ENCODE results near the gene INCA1.

The INCA1 gene

DNA sequence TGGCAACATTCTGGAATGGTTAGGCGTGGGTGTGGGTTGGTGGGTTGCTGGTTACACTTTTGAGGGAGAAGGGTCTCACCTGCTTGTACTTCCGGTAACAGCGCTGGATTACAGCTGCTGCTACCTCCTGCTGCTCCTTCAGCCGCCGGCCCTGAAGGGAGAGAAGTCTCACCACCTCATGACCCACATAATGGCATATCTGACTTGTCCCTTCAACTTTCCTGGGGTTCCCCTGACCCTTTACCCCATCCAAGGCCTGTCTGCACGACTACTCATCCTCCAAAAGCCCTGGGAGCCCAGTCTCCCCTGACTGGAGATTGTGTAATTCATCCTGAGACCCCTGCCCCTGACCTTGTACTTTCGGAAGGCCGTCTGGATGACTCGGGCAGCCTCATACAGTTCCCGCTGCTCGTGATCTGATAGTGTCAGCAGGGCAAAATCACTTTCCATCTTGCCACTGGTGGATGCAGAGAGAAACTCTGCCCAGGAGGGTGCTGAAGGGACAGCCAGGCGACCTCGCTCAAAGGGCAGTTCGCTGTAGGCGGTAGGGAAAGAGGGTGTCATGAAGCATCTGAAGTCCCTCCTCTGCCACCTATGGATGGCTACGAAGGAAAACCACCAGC is 27.7 kb downstream of the INCA1 start:
- DNase-seq, result no peak

DNA sequence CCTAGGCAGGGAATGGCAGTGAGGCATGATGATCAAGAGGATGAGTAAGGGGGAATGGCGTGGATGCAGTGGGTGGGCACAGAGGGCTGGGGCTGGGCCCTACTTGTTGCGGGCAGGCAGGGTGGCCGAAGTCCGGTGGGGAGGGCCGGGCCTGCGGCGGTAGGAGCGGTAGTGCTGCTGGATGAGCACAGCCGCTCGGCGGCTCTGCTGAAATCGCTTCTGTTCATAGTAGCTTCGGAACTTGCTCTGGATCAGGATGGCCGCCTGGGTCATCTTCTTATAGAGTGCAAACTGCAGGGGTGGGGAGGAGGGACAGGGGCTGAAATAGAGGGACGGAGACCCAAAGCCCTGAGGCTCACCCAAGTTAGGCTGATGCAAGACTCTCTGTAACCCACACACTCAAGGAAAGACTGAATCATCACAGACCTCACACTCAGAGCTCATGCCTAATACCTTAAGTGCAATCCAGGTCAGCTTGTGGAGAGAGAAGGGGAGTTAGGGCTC is 28.2 kb downstream of the INCA1 start:
- DNase-seq, result no peak

DNA sequence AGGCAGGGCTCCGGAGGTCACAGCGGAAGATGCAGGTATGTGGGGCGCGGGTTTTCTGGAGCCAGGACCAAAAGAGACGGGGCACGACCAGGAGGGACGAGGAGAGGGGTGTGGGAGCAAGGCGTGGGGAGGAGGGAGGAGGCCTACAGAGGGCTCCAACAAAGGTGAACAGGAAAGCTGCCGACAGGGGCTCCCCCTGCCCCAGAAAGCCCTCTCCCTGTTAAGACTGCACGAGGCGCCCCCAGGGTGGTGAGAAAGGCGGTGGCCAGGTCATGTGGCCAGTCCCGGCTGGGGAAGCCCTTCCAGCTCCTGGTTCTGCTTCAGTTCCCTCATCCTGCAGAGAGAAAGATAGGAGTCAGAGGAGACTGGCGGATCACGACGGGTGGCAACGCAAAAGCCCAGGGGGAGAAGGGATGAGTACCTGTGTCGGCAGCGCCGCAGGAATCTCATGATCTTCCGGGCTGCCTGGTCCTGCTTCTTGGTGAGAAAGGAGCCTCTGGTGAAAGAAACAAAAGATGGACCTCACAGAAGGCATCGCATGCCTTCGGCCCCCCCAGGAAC is 28.8 kb downstream of the INCA1 start:
- no peak for DNase-seq

DNA sequence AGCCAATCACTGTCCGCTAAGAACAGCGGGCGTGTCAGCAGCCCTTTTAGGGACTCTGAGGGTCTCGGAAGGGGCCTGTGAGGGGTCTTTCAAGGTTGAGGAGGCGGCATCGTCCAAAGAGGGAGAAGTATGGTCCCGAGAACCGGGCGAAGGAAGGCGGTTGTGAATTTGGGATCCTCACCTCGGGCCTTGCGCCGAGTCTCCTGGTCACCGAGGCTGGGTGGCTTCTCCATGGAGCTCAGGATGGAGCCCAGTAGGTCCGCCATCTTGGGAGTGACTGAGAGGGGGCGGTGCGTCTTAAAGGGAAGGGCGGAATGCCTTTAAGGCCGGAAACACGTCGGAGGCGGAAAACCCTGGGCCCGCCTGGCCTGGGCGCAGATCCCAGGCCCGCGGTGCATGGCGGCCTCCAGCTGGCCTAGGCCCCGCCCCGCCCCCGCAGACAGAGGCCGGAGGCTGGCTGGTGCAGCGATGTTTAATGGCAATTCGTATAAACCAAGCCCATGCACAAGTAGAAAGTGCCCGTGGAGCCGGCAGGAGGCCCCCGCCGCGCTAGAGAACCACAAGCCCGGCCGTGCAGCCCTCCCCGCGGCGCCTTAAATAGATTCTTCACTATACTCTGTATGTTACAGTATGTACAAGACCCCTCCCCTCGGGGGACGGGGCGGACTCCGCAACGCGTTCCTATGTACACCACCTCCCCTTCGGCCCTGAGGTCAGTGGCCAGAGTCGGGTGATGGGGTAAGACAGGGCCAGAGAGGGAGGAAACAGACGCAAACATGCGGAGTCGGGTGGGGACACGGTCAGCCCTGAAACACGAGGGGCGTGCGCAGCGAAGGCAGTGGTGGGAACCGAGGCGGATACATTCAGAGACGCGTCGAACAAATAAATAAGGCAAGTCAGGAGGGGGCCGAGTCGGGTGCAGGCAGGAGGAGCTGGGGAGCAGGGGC is 29.5 kb downstream of the INCA1 start, which contains the start of gene SPAG7:
Gene SPAG7, minus strand, starts transcription at position 279 of the 947 bp plus-strand sequence. Its CDS starts 13 bp downstream, at position 266.
- peak; percentile 94 for DNase-seq

DNA sequence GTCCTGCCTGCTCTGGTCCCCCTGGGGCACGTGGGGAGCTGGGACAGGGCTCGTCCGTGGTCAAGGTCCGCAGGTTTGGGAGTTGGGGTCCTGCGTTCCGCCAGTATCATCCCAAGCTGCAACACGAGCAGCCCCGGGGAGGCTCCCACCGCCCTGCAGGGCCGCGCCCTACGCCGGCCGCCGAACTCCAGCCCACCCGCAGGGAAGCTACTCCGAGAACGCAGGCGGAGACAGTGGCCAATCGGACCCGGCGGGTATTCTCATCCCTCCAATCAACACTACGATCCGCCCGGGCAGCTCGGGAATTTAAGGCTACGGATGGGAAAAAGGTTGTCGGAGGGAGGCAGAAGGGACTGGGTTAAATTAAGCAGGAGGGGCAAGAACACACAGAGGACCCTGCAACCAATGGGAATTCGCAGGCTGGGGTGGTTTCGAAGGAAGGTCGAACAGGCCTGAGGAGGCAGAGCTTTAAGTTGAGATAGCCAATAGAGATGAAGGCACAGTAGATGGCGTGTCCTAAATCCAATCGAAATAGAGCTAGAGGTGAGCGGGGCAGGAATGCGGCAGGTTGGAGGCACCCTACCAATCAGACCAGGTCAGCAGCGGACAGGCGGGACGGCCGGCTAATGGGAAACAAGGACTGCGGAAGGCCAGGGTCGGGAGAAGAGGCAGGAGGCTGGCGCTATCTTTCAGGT is 30.3 kb downstream of the INCA1 start:
- peak; percentile 99 for DNase-seq

DNA sequence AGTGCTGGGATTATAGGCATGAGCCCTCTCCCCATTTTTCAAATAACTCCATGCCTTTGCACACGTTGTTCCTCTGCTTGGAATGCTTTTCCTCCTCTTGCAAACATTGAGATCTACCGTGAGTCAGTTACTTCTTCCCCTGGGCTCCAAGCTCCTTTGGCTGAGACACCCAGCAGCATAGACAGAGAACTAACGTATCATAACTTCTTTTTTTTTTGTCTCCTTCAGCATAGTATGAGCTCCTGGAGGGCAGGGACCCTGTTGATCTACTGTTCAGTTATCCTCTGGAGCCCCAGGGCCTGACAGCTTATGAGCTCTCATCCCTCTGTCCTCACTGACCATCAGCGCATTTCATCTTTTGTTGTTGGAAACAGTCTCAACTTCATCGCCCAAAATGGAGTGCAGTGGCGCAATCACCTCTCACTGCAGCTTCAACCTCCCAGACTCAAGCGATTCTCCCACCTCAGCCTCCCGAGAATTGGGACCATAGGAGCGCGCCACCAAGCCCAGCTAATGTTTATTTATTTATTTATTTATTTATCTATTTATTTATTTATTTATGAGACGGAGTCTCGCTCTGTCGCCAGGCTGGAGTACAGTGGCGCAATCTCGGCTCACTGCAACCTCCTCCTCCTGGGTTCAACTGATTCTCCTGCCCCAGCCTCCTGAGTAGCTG is 31.9 kb downstream of the INCA1 start:
- DNase-seq, result no peak

DNA sequence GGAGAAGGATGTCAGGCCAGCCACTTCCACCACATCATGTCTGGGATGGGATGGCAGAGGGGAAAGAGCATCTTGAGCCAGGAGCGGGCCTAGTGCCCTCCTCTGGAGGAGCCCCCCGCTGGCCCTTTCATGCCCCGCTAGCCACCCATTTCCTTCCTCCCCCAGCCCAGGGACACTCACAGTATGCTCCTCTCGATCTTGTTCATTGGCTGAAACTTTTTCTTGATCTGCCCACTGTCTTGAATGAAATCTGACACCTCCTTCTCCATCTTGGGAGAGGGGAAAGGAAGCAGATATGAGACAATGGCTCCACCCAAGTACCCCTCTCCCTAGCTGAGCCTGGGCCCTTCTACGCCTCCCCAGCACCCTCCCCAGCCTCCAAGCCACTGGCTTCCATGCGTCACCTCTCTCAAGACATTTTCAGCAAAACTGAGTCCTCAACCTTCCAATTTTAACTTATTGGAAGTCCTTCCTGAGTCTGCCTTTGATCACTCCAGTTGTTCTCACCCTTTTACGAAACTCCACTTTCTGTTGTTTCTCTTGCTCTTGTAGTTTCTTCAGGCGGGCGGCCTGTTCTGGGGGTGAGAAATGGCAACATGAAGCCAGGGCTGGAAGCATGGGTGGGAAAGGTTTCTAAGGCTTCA is 36.9 kb downstream of the INCA1 start:
- no peak for DNase-seq

DNA sequence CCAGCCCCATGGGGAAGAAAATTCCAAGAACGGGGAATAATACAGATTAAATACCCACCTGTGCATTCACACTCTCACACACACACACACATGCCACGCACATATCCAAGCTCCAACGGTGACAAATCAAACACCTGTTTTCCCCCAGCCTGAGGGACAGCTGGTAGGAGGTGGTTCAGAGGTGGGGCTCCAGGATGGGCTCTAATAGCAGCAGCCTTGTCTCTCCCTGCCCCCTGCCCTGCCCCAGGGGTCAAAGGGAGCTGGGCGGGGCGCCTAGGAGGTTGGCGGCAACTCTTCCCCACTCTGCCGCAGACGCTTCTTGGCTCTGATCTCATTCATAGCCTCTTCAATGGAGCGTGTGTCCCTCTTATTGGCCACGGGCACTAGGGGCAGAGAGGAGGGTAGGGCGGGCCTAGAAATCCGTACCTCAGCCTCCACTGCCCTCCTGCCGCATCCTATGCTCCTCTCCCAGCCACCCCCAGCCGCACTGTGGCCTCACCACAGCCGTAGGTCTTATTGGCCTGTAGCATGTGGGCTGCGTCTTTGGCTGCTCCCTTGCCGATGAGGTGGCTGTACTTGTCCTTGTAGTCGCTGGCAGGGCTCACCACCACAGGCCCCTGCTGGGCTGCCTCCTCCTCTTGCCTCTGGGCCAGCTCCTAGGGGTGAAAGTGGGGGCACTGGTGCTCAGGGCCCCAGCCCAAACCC is 37.9 kb downstream of the INCA1 start:
- no peak for DNase-seq

DNA sequence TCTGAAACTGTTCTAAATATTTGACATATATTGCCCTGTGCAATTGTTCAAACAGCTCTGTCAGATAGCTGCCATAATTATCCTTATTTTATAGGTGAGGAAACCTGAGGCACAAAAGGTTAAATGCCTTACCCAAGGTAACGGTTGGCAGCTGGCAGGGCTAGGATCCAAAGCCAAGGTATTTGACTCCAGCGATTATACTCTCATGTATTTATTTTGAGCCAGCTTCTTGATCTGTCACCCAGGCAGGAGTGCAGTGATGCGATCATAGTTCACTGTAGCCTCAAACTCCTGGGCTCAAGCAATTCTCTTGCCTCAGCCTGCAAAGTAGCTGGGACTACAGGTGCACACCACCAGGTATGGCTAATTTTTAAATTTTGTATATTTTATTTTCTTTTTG is 39.2 kb downstream of the INCA1 start:
- no peak for DNase-seq

DNA sequence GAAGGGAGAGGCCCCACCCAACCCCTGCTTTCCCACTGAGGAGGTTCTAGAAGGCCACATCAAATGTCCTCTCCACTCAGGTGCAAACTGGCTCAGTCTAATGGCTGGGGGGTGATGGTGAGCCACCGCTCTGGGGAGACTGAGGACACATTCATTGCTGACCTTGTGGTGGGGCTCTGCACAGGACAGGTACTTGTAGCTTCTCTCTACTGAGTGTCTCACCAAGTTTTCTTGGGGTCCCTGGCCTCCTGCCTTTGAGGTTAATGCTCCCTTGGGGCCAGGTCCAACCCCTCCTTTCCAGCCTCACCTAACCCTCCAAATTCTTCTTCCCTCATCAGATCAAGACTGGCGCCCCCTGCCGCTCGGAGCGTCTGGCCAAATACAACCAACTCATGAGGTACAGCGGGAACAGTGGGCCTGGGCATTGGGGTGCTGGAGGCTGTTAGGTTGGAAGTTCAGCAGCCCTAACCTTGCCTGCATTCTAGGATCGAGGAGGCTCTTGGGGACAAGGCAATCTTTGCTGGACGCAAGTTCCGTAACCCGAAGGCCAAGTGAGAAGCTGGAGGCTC is 40.7 kb downstream of the INCA1 start:
- DNase-seq, result no peak

DNA sequence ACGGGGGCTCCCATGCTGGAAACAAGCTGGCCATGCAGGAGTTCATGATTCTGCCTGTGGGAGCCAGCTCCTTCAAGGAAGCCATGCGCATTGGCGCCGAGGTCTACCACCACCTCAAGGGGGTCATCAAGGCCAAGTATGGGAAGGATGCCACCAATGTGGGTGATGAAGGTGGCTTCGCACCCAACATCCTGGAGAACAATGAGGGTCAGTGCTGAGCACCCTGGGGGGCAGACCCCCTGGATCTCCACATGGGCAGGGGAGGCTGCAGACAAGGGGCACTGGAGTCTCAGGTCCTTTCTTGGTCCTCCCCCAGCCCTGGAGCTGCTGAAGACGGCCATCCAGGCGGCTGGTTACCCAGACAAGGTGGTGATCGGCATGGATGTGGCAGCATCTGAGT is 42.2 kb downstream of the INCA1 start:
- DNase-seq, result no peak

DNA sequence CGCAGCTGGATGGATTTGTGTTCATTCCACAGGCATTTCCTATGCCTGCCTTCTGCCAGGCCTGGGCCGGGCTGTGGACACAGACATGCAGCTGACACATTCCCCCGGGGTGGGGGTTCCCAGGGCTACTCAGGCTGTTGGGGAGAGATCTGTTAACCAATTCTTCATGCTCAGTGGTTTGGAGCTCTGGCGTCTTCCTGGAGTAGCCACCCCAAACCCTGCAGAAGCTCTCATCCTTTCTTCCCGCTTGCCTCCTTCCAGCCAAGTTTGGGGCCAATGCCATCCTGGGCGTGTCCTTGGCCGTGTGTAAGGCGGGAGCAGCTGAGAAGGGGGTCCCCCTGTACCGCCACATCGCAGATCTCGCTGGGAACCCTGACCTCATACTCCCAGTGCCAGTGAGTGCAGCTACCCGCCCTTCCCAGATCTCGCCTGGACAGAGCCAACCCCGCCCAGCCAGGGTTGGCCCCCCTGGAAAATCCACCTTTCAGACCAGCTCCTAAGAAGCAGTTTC is 43.8 kb downstream of the INCA1 start:
- DNase-seq, result no peak

DNA sequence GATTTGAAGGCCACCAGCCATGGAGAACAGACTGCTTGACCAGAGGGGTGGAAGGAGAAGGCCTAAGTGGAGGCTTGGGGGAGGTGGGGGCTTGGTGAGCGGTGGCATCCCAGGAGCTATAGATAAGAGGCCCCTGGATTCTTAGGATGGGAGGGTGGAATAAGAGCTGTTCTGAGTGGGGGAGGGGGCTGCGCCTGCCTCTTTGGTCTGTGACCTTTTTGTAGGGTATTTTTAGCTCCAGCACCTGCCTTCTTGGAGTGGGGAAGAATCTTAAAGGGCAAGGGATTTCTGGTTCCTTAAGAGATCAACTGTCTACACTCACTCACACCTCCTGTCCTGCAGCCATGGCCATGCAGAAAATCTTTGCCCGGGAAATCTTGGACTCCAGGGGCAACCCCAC is 45.8 kb downstream of the INCA1 start:
- DNase-seq, result no peak

DNA sequence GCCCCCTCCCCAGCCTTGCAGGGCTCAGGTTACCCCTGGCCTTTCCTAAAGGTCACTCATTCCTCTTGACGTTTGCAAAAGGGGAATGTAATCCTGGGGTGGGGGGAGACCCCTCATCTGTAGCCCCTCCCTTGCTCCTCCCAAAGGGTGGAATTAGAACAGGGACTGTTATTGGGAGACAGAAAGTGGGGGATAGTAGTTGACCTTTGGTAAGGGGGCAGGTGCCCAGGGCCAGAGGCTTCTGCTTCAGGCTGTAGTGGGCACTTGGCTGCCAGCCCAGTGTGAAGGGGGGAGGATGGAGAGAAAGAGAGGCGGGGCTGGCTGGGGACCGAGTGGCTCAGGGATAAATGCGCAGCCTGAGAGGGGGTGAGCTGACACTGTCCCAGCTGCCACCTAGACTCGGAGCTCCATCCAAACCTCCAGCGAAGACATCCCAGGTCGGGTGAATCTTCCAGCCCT is 46.5 kb downstream of the INCA1 start, which contains the start of gene ENO3:
Gene ENO3, plus strand, starts transcription at position 374 of the 459 bp plus-strand sequence. CDS start 711 bp downstream, outside the sequence.
- DNase-seq, result peak; percentile 54

DNA sequence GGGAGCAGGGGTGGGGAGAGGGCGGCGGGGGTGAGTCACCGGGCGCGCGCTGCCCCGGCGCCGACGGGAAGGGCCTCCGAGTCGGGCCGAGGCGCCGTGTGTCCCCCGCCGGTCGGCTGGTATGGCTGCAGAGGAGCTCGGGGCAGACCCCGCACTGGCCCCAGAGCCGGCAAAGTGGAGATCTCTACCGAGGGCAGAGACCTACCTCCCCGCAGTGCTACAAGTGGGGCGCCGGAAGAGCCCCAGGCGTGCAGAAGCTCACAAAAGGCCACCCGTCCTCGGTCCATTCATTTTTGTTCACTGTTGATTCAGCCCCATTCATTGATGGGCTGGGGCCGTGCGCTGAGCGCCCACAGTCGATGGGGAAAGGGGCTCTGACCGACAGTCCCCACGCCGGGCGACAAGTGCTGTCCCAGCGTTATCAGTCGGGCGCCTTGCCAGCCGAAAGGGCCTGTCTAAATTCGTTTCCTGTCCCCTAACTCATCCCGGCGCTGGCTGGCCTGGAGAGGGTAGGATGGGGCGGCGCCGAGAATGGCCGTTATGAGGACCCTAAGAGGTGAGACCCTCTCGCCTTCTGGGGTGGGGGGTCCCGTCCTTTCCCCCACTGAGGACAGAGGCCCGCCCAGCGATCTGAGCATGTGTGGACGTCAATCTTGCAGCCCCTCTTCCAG is 47.1 kb downstream of the INCA1 start:
- peak; percentile 22 for DNase-seq

DNA sequence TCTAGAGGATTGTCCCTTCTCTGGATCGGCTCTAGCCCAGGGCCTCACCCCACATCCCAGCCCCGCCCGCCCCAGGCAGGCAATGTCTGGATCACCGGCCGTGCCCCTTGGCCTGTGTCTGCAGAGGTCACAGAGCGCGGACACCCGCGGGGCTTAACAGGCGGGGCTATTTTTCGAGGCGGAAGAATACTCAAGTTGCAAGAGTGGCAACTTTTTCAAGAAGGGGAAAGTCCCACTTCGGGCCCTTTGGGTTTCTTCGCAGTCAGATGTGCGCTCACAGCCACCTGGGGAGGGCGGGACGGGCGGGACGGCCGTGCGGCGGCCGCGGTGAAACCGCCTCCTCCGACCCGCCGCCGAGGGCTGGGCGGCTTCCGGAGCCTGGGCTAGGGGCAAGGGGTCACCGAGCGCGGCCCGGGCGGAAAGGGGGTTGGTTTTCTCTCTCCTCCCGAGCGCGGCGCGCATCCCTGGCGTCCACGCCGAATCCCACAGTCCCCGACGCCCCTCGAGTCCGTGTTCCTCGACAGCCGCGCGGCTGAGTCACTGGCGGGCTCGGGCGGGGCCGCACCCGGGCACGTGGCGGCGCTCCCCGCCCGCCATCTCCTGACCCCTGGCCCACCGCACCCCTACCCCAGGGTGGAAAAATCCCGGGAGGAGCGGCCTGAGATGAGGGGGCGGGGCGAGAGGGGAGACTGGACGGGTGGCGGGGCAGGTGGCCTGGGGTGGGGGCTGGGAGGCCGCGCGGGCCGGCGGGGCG is 47.8 kb downstream of the INCA1 start:
- peak; percentile 28 for DNase-seq

DNA sequence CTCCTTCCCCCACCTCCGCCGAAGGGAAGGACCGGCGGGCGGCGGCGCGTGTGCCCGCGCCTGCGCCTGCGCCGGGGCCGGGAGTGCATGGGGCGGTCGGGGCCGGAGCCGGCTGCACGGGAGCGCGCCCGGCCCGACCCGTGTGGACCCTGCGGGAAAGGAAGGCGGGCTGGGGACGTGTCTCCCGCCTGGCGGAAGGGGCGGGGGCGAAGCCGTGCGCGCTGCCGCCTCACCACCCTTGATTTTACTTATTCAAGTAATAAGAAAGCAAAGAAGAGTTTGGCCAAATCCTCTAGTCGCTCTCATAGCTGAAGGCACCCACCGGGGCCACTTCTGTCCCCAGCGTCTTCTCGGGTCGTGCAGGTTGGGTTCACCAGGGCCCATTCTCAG is 48.4 kb downstream of the INCA1 start:
- peak; percentile 68 for DNase-seq

DNA sequence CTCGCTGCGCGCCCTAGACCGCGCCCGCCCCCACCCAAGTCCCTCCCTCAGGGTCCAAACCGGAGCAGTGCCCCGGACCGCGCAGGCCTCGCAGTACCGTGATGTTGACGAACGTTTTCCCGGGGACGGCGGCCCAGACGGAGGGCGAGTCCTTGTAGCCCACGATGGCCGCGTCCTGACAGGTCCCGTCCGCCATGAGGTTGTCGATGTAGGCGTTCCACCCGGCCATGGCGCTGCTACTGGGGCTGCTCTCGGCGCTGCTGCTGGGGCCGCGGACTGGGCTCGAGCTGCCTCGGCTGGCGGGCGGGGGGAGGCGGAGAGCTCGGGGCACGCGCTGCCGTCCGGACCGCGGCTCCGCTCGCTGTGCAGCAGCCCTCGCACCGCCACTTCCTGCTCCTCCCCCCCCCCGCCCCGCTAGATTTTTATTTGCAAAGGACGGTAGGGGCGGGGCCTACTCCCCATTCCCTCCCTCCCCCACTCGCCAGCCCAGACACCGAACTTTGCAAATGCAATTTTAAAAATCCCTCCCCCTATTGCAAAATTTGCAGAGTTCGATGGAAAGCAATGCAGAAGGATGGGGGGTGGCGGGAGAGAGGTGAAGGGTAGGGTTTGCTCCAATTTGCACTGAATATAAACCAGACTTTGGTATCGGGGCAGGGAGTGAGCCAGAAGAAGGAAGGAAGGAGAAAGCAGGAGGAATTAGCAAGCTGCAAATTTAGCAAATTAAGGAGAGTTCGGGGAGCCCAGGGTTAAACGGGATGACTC is 49.0 kb downstream of the INCA1 start, which contains the start of gene PFN1:
Gene PFN1, minus strand, starts transcription at position 365 of the 765 bp plus-strand sequence. Its CDS starts 136 bp downstream, at position 229.
- DNase-seq, result peak; percentile 68

Data from NCI-H1092 treated with DMSO at 0.1 percent for 48 hours (cell line).